ENCODE measurements around the gene CBFA2T3. TPM values are rescaled to one million over a fixed set of nuclear protein-coding genes. Genes with fewer than 3 reads are reported as not detected.
A peak's percentile ranks its signal among the peaks of the same experiment; 100 is the strongest.

Gene CBFA2T3
- polyA plus RNA-seq, 3 donors from 2014 or later, result 0.49 to 0.76 TPM; not detected in 1

DNA sequence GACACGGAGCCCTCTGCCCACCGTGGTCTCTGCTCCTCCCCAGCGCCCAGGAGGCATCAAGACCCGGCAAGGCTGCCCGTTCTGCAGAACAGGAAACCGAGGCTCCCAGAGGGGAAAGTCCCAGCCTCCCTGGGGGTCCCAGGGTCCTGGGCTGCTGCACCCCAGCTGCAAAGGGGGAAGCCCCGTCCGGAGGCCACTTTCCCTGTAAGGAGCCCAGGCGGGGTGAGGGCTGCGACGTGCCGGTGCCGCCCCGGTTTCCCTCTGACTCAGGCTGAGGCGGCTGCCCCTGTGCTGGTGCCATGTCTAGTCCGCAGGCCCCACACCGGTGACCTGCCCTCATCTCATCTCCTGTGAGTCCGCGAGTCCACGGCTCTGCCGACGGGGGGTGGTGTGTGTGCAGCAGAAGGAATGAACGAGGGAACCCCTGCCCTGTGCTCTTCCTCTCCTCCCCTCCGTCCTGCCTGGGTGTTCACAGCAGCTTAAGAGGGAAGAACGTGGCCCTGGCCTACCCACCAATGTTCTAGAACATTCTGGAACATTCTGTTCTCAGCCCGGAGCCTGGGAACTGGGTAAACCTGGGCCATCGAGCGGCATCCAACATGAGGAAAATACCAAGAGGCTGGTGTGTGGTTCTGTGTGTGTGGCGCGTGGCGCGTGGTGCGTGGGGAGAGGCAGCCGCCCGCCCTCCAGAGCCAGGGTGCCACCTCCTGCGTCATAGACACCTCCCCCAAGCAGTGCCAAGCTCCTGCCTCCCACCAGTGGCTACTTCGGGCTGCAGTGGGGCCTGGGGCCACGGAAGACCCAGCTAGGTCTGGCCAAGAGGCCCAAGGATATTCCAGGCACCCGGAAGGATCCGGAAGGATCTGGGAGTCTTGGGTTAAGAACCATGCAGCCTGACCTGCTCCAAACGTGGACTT lies 7.0 kb upstream of the CBFA2T3 start:
- peaks cover 0 to 7% (median 4%) of the 10 kb centered on the region in 3 donors for H3K27me3 Mint-ChIP-seq (ENCODE audit: low read depth in 3 of 3)
- H3K4me1 Mint-ChIP-seq, result peaks cover 3% of the 10 kb centered on the region in 2 donors
- no peak overlapping the region for H3K27ac Mint-ChIP-seq
- no peaks in the 10 kb centered on the region for H3K9me3 Mint-ChIP-seq
- DNase-seq, result no peak
- no peak overlapping the region for H3K4me3 Mint-ChIP-seq
- no peaks in the 10 kb centered on the region for H3K36me3 Mint-ChIP-seq

DNA sequence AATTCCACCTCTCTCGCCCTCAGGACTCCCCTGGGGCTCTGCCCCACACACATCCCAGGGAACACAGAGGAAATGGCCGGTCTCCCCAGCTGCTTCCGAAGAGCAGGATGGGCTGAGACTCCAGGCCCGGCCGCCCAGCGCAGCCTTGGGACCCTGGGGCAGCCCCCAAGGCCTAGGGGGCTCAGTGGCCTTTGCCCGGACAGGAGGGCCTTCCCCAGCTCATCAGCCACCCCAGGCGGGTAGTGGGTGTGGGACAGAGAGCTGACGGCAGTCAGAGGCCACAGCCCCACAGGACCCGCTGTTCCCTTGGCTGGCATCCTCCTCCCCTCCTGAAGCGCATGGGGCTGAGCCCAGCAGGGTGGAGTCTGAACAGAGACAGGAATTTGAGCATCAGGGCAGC lies 6.2 kb upstream of the CBFA2T3 start:
- Mint-ChIP-seq H3K4me1 (peaks cover 5 to 8% of the 10 kb centered on the region in 2 donors), H3K27me3 (ENCODE audit: low read depth in 3 of 3) (peaks cover 0 to 7% (median 4%) of the 10 kb centered on the region in 3 donors), H3K27ac (no peak overlapping the region), H3K4me3 (no peak overlapping the region), H3K36me3 (no peaks in the 10 kb centered on the region), H3K9me3 (no peaks in the 10 kb centered on the region)
- DNase-seq, result no peak

- Mint-ChIP-seq H3K27ac (no peak overlapping the region), H3K36me3 (no peaks in the 10 kb centered on the region)
- no peak for DNase-seq
Measured at GRCh38 chr16:88982286-88983084, 5.5 kb upstream of the CBFA2T3 start.

DNA sequence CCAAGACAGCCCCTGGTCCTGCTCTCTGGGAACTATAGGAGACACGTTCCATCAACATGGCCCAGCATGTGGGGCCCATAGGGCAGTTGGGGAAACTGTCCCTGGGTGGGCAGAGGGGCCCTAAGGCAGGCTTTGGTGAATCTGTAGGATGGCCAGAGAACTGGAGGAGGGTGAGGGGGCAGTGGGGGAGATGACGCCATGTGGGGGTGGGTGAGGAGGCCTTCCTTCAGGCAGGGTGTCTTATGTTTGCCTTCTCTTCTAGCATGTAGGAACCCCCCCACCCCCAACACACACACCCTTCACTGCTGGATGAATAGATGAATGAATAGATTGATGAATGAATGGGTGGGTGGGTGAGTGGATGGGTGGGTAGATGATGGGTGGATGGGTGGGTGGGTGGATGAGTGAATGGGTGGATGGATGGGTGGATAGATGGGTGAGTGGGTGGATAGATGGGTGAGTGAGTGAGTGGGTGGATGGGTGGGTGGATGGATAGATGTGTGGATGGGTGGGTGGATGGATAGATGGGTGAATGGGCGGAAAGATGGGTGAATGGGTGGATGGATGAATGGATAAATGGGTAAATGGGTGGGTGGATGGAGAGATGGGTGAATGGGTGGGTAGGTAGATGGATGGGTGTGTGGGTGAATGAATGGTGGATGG lies 2.5 kb upstream of the CBFA2T3 start:
- Mint-ChIP-seq H3K27ac (no peak overlapping the region), H3K4me3 (no peak overlapping the region), H3K9me3 (no peaks in the 10 kb centered on the region), H3K36me3 (no peaks in the 10 kb centered on the region), H3K27me3 (ENCODE audit: low read depth in 3 of 3) (peaks cover 0 to 8% (median 4%) of the 10 kb centered on the region in 3 donors), H3K4me1 (peaks cover 5 to 8% of the 10 kb centered on the region in 2 donors)
- DNase-seq, result no peak

More at GRCh38 chr16:88982286-88983084, 5.5 kb upstream of the CBFA2T3 start:
- Mint-ChIP-seq H3K4me3 (no peak overlapping the region), H3K9me3 (no peaks in the 10 kb centered on the region), H3K27me3 (ENCODE audit: low read depth in 3 of 3) (peaks cover 0 to 7% (median 4%) of the 10 kb centered on the region in 3 donors), H3K4me1 (peaks cover 5 to 8% of the 10 kb centered on the region in 2 donors)

DNA sequence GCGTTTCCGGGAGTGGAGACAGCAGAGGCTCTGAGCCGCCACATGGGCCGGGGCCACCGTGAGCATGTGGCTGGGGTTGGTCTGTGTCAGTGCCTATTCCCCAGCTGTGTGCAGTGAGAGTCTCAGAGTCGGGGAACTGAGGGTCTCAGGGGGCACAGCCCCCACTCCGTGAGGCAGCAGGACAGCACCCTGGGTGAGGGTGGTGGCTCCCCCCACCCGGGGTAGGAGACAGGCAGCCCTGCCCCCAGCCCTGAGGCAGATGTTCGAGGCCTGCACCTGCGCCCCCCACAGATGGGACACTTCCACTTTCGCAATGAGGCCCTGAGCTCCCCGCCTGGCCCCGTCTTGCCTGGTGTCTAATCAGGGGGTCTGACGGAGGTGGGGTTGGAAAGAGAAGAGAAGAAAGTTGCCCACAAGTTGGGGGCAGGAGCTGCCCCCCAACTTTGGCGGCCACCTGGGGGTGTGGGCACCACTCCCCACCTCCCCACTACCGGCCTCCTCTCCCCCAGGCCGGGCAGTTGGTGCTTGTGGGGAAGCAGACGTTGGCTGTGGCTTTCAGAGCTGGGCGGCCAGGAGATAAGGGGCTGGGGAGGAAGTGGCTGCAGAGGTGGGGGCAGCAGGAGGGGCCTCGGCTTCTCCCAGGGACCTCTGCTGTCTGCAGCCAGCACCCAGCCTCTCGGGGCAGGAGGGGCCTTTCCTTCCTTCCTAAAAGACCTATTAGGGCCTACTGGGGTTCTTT lies 1.8 kb upstream of the CBFA2T3 start:
- H3K36me3 Mint-ChIP-seq, result no peaks in the 10 kb centered on the region
- peak; percentile 37 to 49 (median 44) for DNase-seq
- peak overlapping the region in 1 of 6 donors; percentile 71 for H3K27ac Mint-ChIP-seq
- no peaks in the 10 kb centered on the region for H3K9me3 Mint-ChIP-seq
- peaks cover 0 to 8% (median 3%) of the 10 kb centered on the region in 3 donors for H3K27me3 Mint-ChIP-seq (ENCODE audit: low read depth in 3 of 3)
- H3K4me1 Mint-ChIP-seq, result peaks cover 5 to 8% of the 10 kb centered on the region in 2 donors
- peak overlapping the region in 4 of 5 donors; percentile 38 to 51 (median 48) for H3K4me3 Mint-ChIP-seq

GRCh38 chr16:88977812-88978607 lies 1.0 kb upstream of the CBFA2T3 start:
- H3K36me3 Mint-ChIP-seq, result no peaks in the 10 kb centered on the region
- H3K4me3 Mint-ChIP-seq, result peak overlapping the region in 2 of 5 donors; percentile 50 to 51
- H3K9me3 Mint-ChIP-seq, result no peaks in the 10 kb centered on the region
- no peak overlapping the region for H3K27ac Mint-ChIP-seq
- no peak for DNase-seq
- H3K4me1 Mint-ChIP-seq, result peaks cover 5 to 8% of the 10 kb centered on the region in 2 donors
- peaks cover 0 to 8% (median 4%) of the 10 kb centered on the region in 3 donors for H3K27me3 Mint-ChIP-seq (ENCODE audit: low read depth in 3 of 3)

- DNase-seq, result no peak
- peak overlapping the region in 1 of 5 donors; percentile 36 for H3K4me3 Mint-ChIP-seq
- no peaks in the 10 kb centered on the region for H3K9me3 Mint-ChIP-seq
- peaks cover 0 to 8% (median 2%) of the 10 kb centered on the region in 3 donors for H3K27me3 Mint-ChIP-seq (ENCODE audit: low read depth in 3 of 3)
- peaks cover 5 to 8% of the 10 kb centered on the region in 2 donors for H3K4me1 Mint-ChIP-seq
- H3K27ac Mint-ChIP-seq, result no peak overlapping the region
- H3K36me3 Mint-ChIP-seq, result no peaks in the 10 kb centered on the region
Measured at GRCh38 chr16:88976366-88977017, 515 bp downstream of the CBFA2T3 start.

DNA sequence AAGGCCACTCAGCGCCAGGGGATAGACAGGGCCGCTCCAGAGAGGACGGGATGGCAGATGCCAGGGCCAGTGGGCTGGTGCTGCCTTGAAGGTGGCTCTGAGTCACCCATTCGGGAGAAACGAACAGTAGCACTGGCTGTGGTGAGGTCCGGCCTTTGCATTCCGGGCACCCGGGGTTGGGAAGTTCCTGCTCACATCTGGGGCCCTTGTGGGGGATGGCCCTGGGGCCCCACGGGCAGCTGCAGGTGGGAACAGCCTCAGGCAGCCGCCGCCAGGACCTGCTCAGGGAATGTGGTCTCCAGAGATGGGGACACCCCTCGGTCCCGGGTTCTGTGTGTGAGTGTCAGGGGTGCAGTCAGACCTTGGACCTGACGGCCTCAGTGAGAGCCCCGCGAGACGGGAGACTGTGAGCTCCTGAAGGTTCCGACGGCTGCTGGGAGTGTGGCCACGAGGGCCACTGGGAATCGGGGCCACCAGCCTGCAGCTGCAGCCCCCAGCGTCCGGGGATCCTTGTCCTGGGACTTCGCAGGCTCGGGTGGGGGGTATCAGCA lies 1.4 kb downstream of the CBFA2T3 start:
- Mint-ChIP-seq H3K27me3 (ENCODE audit: low read depth in 3 of 3) (peaks cover 0 to 6% (median 2%) of the 10 kb centered on the region in 3 donors), H3K4me1 (peaks cover 5 to 8% of the 10 kb centered on the region in 2 donors), H3K9me3 (no peaks in the 10 kb centered on the region), H3K27ac (no peak overlapping the region), H3K4me3 (peak overlapping the region in 2 of 5 donors; percentile 42 to 44), H3K36me3 (no peaks in the 10 kb centered on the region)
- DNase-seq, result no peak

DNA sequence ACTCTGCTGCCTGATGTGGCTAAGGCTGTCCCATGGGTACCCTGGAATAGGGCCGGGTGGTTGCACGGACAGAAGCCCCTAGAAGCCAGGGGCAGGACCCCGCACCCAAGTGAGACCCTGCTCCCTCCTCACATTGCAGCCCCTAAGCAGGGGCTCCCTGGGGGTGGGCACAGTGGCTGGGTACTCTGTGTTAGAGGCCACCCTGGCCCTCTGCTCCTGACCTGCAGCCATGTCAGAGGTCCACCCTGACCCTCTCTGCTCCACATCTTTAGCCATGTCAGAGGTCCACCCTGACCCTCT lies 2.1 kb downstream of the CBFA2T3 start:
- DNase-seq, result no peak
- peaks cover 0 to 5% (median 2%) of the 10 kb centered on the region in 3 donors for H3K27me3 Mint-ChIP-seq (ENCODE audit: low read depth in 3 of 3)
- peak overlapping the region in 1 of 5 donors; percentile 44 for H3K4me3 Mint-ChIP-seq
- no peaks in the 10 kb centered on the region for H3K36me3 Mint-ChIP-seq
- peaks cover 5 to 8% of the 10 kb centered on the region in 2 donors for H3K4me1 Mint-ChIP-seq
- no peaks in the 10 kb centered on the region for H3K9me3 Mint-ChIP-seq
- H3K27ac Mint-ChIP-seq, result no peak overlapping the region

DNA sequence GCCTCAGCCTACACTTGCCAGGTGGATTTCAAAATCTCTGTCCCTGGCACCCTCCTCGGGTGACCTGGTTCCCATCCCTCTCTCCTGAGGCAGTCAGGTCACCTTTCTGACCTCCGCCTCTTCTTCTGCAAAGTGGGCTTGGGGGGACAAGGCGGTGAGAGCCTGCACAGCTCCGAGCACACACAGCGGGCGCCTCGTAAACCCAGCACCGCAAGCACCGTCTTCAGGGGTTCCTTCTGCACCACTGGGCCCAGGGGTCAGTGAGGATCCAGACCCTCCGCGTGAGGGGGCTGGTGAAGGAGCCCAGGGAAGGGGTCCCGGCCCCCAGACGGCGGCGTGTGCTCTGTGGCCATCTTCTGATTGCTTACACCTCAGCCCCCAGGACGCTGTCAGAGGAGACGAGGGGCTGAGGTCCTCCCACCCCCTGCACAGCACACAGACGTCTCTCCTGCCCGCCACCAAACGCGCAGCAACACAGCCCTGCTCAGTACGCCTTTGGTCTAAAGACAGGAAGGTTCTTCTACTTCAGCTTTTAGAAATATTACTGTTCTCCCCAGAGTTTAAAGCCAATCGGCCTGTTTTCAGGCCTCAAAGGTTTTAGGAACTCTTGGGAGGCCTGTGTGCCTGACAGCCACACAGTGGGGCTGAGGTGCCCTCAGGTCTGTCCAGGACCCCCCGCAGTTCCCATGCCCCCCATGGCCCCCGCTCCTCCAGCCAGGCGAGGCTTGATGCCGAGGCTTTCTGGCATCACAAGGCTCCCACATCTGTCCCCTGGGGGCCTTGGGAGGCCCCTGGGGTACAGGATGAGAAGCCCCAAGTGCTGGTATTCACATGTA lies 2.7 kb downstream of the CBFA2T3 start:
- H3K4me1 Mint-ChIP-seq, result peaks cover 3 to 8% of the 10 kb centered on the region in 2 donors
- H3K4me3 Mint-ChIP-seq, result peak overlapping the region in 1 of 5 donors; percentile 29
- DNase-seq, result no peak
- H3K27me3 Mint-ChIP-seq (ENCODE audit: low read depth in 3 of 3), result peaks cover 0 to 5% (median 2%) of the 10 kb centered on the region in 3 donors
- no peaks in the 10 kb centered on the region for H3K36me3 Mint-ChIP-seq
- no peak overlapping the region for H3K27ac Mint-ChIP-seq
- no peaks in the 10 kb centered on the region for H3K9me3 Mint-ChIP-seq

- Mint-ChIP-seq H3K9me3 (no peaks in the 10 kb centered on the region), H3K27me3 (ENCODE audit: low read depth in 3 of 3) (peaks cover 0 to 5% (median 2%) of the 10 kb centered on the region in 3 donors), H3K4me3 (no peak overlapping the region), H3K36me3 (no peaks in the 10 kb centered on the region), H3K4me1 (peaks cover under 1 to 2% of the 10 kb centered on the region in 2 donors), H3K27ac (no peak overlapping the region)
- DNase-seq, result no peak
Measured at GRCh38 chr16:88973415-88974050, 3.5 kb downstream of the CBFA2T3 start.

Measured in immature natural killer cell (primary cell).